ENCODE data around the gene SCEL. TPM values are rescaled to one million over a fixed set of nuclear protein-coding genes. Genes with fewer than 3 reads are reported as not detected.

The SCEL gene
- total and polyA plus RNA-seq, 2 of the 4 experiments (the other 2 are of a cell fraction): not detected

- H2AFZ ChIP-seq (replicated peaks; ENCODE audit: low read length, poor library complexity): no peak overlapping the region
- intact Hi-C loops (cut with micrococcal nuclease) (no loop called here), dilution Hi-C loops (cut with HindIII; ENCODE audit: low sequenced_read_pairs, unreplicated experiment) (no loop called here), in situ Hi-C loops (cut with MboI; ENCODE audit: low sequenced_read_pairs) (no loop called here)
- H3K4me2 ChIP-seq (ENCODE audit: low read depth, low read length): no peak overlapping the region
- H4K5ac ChIP-seq (ENCODE audit: low read depth, low read length): no peak overlapping the region
- H3K56ac ChIP-seq (ENCODE audit: extremely low read depth, insufficient read depth, low read length): no peak overlapping the region
- no peak for DNase-seq
- H2AK9ac ChIP-seq (replicated peaks; ENCODE audit: low read depth, low read length, poor library complexity): no peak overlapping the region
- H4K20me1 ChIP-seq (ENCODE audit: insufficient read depth, low read length): no peaks in the 10 kb centered on the region
- no peak for ATAC-seq (ENCODE audit: low read depth)
- H3K27ac ChIP-seq (ENCODE audit: insufficient read depth, low read length): no peak overlapping the region
- no peaks in the 10 kb centered on the region for H3K36me3 ChIP-seq (ENCODE audit: control insufficient read depth, insufficient read depth, low read length)
- no peak overlapping the region for H2BK20ac ChIP-seq (ENCODE audit: low read depth, low read length)
- no peak overlapping the region for H2AK5ac ChIP-seq (ENCODE audit: low read depth, low read length)
- CTCF ChIA-PET: no interaction called here
- no peak overlapping the region for H3K14ac ChIP-seq (replicated peaks; ENCODE audit: low read depth, low read length)
- no peaks in the 10 kb centered on the region for H3K4me1 ChIP-seq (ENCODE audit: control insufficient read depth, insufficient read depth, low read length)
- no peak overlapping the region for H2BK15ac ChIP-seq (ENCODE audit: low read depth, low read length)
- H2BK5ac ChIP-seq (ENCODE audit: low read depth, low read length, poor library complexity, severe bottlenecking): no peak overlapping the region
- TF ChIP-seq NFE2L2 (IDR thresholded peaks at IDR 0.05; ENCODE audit: low read depth, low read length) (no peak), CEBPB (IDR thresholded peaks at IDR 0.05; ENCODE audit: low read depth, low read length) (no peak), MAFK (IDR thresholded peaks at IDR 0.05; ENCODE audit: low read depth, low read length) (no peak), SMC3 (IDR thresholded peaks at IDR 0.05; ENCODE audit: low read depth, low read length) (no peak), RFX5 (IDR thresholded peaks at IDR 0.05; ENCODE audit: low read depth, low read length) (no peak), MAZ (IDR thresholded peaks at IDR 0.05; ENCODE audit: borderline replicate concordance, low read depth, low read length) (no peak), CTCF (conservative IDR thresholded peaks at IDR 0.05; ENCODE audit: low read depth, low read length) (no peak), USF2 (IDR thresholded peaks at IDR 0.05; ENCODE audit: low read depth, low read length) (no peak), POLR2A (IDR thresholded peaks at IDR 0.05; ENCODE audit: low read depth, low read length) (no peak), RCOR1 (IDR thresholded peaks at IDR 0.05; ENCODE audit: insufficient replicate concordance, low read length) (no peak), FOS (IDR thresholded peaks at IDR 0.05; ENCODE audit: low read depth, low read length) (no peak), RAD21 (IDR thresholded peaks at IDR 0.05; ENCODE audit: low read length) (no peak), BHLHE40 (IDR thresholded peaks at IDR 0.05; ENCODE audit: low read depth, low read length) (no peak), MXI1 (IDR thresholded peaks at IDR 0.05; ENCODE audit: borderline replicate concordance, low read depth, low read length) (no peak)
- H4K8ac ChIP-seq (ENCODE audit: low read depth in 2 of 2, low read length in 2 of 2): no peak overlapping the region
- no CpG with 5 or more reads among the region's 2 CpGs for WGBS, 2 experiments (ENCODE audit: extremely low coverage in 2 of 2, insufficient read length in 1 of 2)
- H3K27me3 ChIP-seq (ENCODE audit: control insufficient read depth, insufficient read depth, low read length): no peaks in the 10 kb centered on the region
- H3K9me1 ChIP-seq (ENCODE audit: insufficient read depth, low read length): no peaks in the 10 kb centered on the region
- POLR2A ChIA-PET (ENCODE audit: unreplicated experiment): no interaction called here
- H3K18ac ChIP-seq (ENCODE audit: low read depth, low read length): no peak overlapping the region
- H2BK120ac ChIP-seq (ENCODE audit: low read depth, low read length): no peak overlapping the region
- H3K4ac ChIP-seq (ENCODE audit: low read depth, low read length): no peak overlapping the region
- no TSS peak for BruUV-seq (replicated peaks)
- no peak overlapping the region for H3K4me3 ChIP-seq (ENCODE audit: insufficient read depth, low read depth, low read length)
- H3K23ac ChIP-seq (ENCODE audit: low read depth, low read length): no peak overlapping the region
- no peaks in the 10 kb centered on the region for H3K9me3 ChIP-seq (ENCODE audit: control insufficient read depth, insufficient read depth, low read length)
- no peak overlapping the region for H3K9ac ChIP-seq (ENCODE audit: low read depth, low read length)
- no peak overlapping the region for H4K91ac ChIP-seq (ENCODE audit: insufficient read depth, low read depth, low read length)
- H3K79me1 ChIP-seq (ENCODE audit: low read depth in 1 of 2, low read length in 2 of 2): no peaks in the 10 kb centered on the region
Observed at GRCh38 chr13:77521194-77521593, 14.3 kb upstream of the SCEL start.

Measured in IMR-90 (cell line).